HTERT RPE-1 (cell line): Measurements from ENCODE around the gene TOGARAM2.

Experiments used
- in situ Hi-C: fragments of 300-500 bp; cut with MboI; formaldehyde crosslinking; loops from 4 replicates; pipeline ENCODE4 v1.14.3; 2020; ENCODE audit warnings: low sequenced_read_pairs

TOGARAM2 gene

DNA sequence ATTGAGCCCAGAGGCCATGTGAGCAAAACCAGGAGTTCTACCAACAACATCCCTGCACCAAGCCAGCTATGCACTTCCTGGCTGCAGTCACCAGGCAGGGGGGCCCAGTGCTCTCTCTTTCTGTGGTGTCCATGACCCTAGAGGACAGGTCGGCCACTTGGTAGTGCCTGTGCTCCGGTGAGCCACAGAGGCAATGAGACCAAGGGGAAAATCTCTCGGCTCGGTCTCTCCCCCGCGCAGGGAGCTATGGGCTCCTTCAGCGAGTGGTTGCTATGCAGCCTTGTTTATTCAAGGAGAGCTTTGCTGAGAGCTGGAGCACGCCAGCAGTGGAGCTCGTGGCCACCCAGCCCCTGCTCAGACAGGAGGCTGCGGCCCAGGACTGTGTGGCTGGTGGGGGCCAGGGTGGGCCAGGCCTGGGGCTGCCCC is at the start of gene TOGARAM2:
TOGARAM2 (plus strand) TSS at position 283 of the 426 bp plus-strand sequence. CDS start 13,537 bp downstream, outside the sequence.
- in situ Hi-C loops: no loop called here

DNA sequence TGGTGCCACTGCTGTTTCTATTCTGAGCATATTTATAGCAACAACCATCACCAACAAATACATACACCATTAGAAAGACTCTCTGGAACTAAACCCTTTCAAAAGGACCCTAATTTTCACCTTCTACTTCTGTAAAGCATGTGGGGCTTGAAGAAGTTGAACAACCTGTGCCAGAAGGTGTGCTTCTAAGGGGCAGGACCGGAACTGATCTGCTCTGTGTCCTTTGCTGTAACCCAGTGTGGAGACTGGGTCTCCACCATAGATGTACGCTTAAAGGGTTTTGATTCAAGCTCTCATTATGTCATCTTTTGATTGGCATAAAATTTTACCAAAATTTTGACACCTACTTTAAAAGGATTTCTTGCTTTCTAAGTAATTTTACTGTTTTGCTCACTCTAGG is 46.3 kb upstream of the TOGARAM2 start:
- in situ Hi-C loops: no loop called here

DNA sequence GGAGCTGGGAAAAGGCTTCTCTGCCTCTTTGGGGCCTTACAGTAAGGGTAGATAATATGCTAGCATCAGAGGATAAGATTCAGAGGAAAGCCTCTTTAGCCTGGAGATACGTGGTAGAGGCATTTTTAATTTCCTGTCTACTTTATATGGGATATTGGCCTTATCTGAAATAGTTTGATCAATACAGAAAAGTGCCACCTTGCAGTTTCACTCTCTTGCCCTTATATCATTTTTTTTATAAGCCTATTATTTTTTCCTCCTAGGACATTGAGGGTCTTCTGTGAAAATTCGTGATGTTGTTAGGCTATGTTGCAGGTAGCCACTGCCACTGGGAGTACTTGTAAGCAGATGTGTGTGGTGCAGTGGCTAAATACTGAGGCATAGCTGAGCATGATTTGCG is 40.1 kb upstream of the TOGARAM2 start:
- in situ Hi-C loops: no loop called here

DNA sequence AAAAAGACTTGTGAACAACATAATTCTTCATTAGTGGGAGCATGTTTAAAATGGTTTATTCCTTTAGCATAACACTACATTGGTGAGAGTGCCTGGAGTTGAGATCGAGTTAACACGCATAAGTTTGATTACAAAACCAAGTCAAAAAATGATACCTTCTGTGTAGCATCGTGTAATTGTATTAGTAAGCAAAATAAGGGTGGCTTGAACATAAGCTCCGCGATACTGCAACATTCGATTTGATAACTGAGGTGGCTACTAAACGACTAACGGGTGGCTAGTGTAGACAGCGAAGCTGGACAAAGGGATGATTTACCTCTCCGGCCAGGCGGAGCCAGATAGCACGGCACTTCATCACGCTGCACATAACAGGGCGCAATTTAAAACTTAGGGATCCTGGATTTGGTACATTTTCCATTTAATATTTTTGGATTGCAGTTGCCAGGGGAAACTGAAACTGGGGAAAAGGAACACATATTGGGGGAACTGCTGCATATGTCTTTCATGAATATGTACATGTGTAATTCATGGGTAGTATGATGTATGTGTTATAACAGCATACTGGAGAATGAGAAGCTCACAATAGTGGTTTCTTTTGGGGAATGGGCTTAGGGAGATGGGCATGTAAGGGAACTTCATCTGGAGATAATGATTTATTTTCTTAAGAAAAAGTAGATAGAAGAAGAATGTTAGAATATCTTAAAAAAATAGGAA is 36.4 kb upstream of the TOGARAM2 start:
- in situ Hi-C loops: no loop called here

DNA sequence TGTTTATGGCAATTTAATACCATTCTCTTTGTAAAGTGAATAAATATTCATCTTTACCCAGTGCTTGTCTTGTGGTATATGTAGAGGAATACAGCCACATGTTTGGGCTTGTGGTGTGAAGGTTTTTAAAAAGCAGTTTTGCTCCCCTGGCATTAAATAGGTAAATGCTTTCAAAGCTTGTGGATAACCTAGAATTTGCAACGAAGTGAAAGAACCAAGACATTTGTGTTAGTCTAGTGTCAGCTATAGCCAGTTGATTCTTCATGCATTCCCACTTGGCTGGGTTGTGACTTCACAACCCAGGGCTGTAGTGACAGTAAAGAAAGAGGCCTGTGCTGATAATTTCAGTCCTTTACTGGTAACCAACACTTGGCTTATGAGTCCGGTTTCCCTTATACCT is 32.9 kb upstream of the TOGARAM2 start:
- in situ Hi-C loops: no loop called here

DNA sequence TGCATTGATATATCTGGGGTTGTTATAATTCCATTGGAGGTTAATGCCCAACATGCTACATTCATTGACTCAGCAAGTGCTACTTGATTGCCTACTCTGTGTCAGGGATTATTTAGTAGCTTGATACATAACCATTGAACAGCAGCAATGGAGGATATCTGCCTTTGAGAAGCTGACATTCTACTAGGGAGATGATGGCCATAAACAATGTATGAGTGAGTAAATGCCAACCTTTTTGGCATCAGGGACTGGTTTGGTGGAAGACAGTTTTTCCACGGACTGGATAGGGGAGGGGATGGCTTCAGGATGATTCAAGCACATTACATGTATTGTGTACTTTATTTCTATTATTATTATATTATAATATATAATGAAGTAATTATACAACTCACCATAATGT is 31.9 kb upstream of the TOGARAM2 start:
- in situ Hi-C loops: no loop called here

DNA sequence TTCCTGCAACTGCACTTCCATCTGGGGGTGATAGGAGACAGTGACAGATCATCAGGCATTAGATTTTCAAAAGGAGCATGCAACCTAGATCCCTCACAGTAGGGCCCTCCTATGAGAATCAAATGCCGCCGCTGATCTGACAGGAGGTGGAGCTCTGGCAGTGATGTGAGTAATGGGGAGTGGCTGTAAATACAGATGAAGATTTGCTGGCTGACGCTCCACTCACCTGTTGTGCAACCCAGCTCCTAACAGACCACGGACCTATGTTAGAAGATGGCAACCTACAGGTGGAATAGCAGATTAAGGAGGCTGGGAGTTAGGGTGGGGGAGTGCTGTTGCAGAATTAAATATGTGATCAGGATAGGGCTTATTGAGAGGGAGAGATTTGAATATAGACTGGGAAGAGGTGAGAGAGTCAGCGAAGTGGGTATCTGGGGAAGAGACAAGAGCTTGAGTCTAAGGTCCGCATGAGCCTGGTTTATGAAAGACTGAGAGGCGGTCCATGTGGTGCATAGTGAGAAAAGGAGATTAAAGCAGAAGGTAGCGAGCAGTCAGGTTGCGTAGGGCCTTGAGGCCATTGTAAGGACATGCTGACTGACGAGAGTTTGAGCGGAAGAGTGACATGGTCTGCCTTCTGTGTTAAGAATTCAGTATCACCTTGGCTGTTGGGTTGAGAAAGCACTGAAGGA is 31.3 kb upstream of the TOGARAM2 start:
- in situ Hi-C loops: no loop called here

DNA sequence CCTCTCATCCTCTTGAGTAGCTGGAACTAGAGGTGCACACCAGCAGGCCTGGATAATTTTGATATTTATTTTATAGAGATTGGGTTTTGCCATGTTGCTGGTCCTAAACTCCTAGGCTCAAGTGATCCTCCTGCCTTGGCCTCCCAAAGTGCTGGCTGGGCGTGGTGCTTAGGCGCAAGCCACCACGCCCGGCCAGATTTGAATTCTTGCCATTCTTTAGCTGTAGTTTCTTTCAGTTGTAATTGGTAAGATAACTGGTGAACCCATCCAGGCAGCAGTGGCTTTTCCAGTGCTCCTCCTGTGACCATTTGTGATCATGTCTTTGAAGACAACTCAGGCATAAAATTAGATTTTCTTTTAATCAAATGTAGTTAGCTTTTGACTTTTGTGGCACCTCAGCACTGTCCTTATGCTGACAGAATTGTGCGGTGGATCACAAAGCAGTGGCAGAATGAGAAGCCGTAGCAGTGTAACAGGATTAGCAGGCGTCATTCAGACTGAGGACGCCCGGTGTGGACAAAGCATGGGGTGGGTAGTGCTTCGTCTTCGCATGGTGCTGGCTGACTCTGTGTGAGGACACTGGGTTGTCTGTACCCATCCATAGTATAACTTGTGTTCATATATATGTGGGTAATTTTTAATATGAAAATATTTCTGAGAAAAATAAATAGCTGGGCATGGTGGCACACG is 30.0 kb upstream of the TOGARAM2 start:
- in situ Hi-C loops: no loop called here

DNA sequence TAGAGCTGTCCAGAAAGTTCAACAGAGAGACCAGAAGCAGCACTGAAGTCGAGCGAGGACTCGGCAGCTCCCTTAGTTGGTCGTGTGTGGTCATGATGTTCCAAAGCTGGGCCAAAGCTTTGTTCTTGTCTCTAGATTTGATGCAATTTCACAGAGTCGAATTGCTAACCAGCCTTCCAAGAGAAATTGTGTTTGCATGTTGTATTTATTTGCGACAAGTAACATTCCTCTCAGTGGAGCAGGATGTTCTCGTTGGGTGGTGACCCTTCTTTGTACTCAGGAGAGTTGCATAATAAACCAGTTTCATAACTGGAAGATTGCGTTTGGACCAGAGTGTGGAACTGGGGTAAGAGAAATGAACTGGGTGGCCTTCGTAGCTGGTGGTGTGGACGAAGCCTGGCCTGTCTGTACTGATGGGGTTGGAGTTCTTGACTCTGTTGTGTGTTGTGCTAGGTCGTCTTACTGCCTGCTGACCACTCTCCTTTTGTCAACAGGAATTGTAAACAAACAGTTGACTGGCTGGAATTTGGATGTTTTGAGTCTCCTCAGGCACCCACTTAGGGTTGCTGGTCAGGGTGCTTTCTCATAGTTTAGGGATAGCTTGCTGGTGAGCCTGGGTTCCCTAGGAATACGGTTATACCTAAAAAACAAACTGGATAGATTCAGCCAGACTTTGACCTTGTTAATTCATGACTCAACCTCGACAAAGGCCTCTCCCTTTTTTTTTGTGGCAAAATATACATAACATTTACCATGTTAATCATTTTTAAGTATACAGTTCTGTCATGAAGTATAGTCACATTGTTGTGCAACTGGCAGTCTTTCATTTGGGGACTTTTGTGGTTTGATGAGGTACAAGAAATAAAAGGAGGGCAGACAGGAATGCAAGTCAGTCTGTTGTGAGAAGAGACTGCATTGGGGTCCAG is 28.9 kb upstream of the TOGARAM2 start:
- in situ Hi-C loops: no loop called here

DNA sequence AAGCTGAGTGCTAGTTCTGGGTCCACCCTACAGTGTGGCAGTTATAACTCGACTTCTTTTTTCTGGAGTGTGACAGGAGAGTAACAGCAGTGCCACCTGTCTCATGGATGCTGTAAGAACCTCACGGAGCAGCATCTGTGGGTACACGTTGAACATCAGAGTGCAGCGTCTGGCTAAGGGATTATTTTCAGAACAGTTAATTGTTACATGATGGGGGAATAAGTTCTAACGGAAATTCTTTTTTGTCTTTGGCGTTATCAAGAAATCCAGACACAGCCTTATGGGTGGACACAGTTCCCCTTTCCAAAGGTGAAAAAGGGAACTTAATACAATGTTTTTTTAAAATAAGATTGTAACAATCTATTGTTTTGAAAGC is 28.3 kb upstream of the TOGARAM2 start:
- in situ Hi-C loops: no loop called here

DNA sequence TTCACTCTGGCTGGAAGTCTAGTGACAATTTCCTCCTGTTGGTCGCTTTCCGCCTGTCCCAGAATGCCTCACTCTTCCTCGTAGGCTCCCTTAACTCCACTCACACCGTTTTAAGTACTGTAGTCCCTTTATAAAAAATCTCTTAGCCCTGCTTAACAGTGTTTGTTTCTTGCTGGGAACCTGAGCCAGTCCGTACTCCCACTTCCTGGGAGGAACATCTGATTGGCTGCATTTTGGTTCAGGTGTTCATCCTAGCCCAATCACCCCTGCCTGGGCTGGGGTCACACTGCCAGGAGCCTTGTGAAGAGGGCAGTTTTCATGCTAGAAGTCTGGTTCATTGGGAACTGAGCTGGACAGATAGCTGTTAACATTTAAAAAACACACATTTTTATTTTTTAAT is 25.6 kb upstream of the TOGARAM2 start:
- in situ Hi-C loops: no loop called here

DNA sequence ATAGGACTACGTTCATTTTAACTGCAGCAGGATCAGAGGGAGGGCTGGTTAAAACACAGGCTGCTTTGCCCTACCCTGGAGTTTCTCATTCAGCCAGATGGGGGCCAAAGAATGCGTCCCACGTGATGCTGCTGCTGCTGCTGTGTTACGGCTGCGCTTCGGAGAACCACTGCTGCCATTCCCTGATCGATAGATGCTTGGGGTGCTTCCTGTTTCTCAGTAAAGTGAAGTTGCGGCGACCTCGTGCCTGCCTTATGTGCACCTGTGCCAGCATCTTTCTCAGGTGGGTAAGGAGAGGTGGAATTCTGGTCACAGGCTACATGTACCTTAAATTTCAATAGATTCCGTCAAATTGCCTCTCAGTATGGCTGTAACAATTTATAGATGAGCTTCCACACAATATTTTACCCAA is 24.7 kb upstream of the TOGARAM2 start:
- in situ Hi-C loops: no loop called here

DNA sequence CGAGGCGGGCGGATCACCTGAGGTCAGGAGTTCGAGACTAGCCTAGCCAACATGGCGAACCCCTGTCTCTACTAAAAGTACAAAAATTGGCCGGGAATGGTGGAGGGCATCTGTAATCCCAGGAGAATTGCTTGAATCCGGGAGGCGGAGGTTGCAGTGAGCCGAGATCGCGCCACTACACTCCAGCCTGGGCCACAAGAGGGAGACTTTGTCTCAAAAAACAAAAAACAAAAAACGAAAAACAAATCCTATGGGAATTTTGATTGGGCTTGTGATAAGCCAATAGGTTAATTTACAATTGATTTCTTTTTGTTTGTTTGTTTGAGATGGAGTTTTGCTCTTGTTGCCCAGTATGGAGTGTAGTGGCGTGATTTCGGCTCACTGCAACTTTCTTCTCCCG is 24.2 kb upstream of the TOGARAM2 start:
- in situ Hi-C loops: no loop called here

DNA sequence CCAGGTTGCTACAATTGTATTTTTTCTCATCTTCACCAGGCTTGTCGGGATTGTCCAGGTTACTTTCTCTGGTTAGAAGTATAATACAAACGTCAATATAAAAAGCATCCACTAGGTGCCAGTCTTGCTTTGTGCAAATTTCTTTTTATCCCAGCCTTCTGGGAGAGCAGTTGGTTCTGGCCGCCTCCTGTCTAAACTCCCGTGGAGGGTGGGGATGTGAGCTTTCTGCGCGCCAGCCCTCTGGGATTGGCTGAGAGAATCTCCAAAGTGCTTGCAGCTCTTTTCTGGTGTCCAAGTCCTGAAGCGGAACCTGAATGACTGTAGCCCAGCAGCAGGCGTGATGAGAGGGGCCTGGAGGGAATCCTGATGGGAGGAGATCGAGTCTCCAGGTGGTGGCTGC is 22.4 kb upstream of the TOGARAM2 start:
- in situ Hi-C loops: no loop called here

DNA sequence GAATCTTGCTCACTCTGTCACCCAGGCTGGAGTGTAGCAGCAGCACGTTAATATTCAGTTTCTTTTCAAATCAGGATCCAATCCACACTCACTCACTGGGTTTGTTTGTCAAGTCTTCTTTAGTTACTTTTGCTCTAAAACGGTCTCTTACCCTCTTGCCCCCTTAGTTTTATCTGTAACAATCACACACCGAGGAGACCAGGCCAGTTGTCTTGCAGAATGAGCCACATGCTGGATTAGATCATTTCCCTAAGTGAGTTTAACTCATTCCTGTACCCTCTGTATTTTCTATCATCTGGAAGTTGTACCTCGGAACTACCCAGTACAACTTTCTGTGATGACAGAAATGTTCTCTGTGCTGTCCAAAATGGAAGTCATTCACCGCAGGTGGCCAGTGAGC is 20.7 kb upstream of the TOGARAM2 start:
- in situ Hi-C loops: no loop called here

DNA sequence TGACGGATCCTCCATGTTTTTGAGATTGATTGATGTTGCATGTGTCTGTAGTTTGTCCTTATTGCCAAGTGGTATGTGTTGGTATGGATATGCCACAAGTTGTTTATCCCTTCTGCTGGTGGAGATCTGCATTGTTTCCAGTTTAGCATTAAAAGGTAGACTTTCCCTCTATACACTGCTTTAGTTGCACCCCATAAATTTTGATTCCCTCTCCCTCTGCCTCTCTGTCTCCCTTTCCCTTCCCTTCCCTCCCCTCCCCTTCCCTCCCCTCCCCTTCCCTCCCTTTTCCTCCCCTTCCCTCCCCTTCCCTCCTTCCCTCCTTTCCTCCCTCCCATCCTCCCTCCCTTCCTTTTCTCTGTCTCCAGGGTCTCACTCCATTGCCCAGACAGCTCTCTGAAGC is 18.6 kb upstream of the TOGARAM2 start:
- in situ Hi-C loops: no loop called here

DNA sequence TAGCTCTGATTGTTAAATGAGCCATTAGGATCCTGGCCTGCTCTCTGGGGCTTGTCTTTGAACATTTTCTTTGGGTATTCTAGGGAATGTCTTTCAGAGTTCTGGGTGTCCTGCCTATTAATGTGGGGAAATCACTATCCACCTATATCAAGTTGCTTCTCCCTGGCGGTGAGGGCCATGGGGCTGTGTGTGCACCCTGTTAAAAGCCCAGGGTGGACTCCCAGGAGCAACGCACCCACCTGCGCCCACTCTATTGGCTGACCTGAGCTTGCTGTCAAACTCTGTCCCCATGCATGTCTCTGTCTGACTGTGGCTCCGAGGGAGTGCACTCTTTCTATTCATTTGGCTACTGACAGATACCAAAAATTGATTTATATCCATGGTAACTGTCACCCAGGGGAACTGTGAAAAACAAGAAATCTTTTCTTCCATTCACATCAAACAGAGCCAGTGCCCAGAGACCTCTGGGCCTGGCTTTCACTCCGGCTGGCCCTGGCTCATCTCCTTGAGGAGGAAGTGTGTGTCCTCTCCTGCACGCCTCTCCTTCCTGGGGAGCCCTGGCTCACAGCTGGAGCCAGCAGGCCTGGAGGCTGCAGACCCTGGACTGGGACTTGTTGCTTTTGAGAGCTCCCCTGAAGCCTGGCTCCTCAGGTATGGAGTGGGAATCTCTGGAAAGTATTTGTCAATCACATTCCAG is 10.5 kb upstream of the TOGARAM2 start:
- in situ Hi-C loops: no loop called here

DNA sequence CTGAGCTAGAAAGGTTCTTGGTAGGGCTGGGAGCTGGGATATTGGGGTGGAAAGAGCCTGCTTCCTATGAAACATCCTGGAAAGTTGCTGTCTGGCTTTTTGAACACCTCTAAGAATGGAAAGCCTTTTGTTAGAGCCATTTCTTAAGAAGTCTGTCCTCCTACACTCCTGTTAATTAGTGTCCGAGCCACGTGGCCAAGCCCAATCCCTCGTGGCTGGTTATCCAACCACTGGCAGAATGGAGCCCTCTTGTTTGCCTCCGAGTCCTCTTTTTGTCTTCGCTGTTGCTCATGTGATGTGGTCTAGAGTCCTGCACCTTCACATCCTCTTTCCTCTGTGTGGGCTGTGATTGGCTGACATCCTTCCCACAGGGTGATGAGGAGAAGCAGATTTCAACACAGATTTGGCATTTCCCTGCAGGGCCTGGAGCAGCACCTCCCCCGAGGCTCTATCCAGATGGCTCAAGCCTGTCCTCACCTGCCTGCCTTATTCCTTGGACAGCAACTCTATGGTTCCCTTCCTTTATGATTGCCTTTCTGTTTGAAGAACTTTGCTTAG is 8.2 kb upstream of the TOGARAM2 start:
- in situ Hi-C loops: no loop called here

DNA sequence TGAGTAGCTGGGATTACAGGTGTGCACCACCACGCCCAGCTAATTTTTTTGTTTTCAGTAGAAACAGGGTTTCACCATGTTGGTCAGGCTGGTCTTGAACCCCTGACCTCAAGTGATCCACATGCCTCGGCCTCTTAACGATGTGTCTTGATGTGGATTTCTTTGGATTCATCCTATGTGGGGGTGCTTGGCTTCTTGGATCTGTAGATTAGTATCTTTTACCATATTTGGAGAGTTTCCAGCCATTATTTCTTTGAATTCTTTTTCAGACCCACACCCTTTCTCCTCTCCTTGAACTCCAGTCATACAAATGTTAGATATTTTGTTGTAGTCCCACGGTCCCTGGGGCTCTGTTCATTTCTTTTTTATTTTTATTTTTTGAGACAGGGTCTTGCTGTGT is 6.8 kb upstream of the TOGARAM2 start:
- in situ Hi-C loops: no loop called here

DNA sequence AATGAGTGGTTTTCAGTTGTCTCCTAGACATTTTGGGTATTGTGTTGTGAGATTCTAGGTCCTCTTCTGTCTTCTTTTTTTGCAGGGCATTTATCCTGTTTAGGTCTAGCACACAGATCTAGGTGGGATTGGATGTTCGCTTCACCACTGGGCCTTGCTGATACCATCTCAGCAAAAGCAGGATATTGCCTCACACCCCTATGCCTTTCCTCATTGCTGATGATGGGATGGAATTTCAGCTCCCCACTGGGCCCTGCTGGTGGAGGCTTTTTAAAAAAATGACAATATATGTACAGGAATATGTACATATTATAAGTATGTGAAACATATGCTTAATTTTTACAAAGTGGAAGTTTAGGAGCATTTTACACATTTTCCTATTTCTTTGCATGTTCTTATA is 5.4 kb upstream of the TOGARAM2 start:
- in situ Hi-C loops: no loop called here
